NCI-H2227 treated with DMSO at 0.1 percent for 48 hours (cell line): ENCODE measurements around the gene CALHM1.
"Not testable (repeated sequence)": the region's sequence is repeated elsewhere in the genome, so short reads cannot be mapped to it uniquely, and the experiment has no call there.

Source experiments
- DNase-seq: peaks from one replicate; lab custom pipeline; 2025; lab: John Stamatoyannopoulos, UW

CALHM1 gene, protein sequence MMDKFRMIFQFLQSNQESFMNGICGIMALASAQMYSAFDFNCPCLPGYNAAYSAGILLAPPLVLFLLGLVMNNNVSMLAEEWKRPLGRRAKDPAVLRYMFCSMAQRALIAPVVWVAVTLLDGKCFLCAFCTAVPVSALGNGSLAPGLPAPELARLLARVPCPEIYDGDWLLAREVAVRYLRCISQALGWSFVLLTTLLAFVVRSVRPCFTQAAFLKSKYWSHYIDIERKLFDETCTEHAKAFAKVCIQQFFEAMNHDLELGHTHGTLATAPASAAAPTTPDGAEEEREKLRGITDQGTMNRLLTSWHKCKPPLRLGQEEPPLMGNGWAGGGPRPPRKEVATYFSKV

GRCh38 chr10:103458720-103459119, at the start of gene CALHM1:
CALHM1 (minus strand) TSS chr10:103458900; CDS start chr10:103458751, 149 bp downstream.
- peak; percentile 4 for DNase-seq

- DNase-seq: no peak
These were observed 48.8 kb upstream of the CALHM1 start for GRCh38 chr10:103507235-103508191.

GRCh38 chr10:103506061-103506460, 47.4 kb upstream of the CALHM1 start:
- no peak for DNase-seq

DNA sequence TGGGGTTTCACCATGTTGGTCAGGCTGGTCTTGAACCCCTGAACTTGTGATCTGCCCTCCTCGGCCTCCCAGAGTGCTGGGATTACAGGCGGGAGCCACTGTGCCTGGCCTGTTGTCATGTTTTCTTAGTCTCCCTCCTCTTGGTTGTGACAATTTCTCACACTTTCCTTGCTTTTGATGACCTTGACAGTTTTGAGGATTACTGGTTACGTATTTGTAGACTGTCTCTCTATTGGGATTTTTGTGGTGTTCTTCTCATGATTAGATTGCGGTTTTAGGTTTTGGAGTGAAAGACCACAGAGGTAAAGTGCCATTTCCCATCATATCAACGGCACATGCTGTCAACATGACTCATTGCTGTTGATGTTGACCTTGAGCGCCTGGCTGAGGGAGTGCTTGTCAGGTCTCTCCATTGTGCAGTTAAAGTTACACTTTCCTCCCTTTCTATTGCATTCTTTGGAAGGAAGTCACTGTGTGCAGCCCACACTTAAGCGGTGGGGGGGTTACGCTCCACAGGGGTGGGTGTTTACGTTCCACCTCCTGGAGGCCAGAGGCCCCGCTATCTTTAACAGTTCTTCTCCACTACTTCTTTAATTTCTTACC, 45.6 kb upstream of the CALHM1 start:
- peak; percentile 17 for DNase-seq

- not testable (repeated sequence) for DNase-seq
These were observed 45.1 kb upstream of the CALHM1 start for GRCh38 chr10:103503777-103504176.

DNA sequence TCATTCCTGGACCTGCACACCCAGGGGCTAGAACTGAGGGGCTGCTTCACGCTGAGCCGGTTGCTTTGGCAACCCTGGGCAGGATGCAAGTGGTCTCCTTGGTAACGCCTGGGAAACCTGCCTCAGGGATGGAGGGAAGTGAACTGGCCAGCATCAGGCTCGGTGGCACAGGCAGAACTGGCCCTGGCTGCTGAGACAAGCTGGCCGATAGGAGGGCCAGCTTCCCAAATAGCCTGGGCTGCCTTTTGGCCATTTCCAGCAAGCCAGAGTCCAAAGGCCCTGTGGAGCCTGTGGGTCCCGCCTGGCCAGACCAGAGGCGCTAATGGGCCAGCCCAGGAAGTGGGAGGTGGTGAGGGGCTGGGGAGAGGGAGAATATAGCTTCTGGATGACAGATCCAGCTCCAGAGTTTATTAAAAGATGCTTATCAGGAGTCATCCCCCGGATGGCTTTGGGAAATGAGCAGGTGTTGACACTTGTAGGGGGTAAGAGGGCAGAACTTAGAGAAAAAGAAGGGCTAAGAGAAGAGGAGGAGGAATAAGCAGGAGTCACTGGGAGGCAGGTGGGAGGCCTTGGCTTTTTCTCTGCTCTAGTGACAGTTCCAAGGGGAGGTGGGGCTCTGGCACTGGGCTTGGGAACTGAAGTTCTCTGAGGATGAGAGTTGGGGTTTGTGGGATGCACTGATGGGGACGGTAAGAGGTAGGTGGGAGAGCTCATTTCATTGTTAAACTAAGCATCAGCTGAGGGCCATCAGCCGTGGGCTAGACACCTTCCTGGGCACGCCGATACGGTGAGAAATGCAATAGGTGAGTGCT, 44.4 kb upstream of the CALHM1 start:
- DNase-seq: peak; percentile 15

- DNase-seq: no peak
These were observed 42.5 kb upstream of the CALHM1 start for GRCh38 chr10:103501186-103501585.

DNA sequence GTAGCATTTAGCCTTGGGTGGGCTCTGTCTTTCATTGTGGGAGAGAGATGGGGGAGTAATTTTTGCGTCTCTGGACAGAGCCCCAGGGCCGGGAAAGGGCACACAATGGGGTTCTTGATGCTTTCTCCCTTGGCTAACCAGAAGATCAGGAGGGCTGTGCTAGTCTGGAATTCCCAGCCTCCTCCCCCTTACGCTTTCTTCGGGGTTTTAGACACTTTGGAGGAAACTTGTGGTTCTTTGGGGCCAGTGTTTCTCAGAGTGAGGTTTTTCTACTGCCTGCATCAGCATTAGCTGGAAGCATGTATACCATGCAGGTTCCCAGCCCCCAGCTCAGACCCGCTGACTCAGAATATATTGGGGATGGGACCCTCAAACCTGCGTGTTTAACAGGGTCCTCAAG, 41.8 kb upstream of the CALHM1 start:
- no peak for DNase-seq

- no peak for DNase-seq
These were observed 41.2 kb upstream of the CALHM1 start for GRCh38 chr10:103499881-103500280.

- DNase-seq: no peak
These were observed 40.4 kb upstream of the CALHM1 start for GRCh38 chr10:103498936-103499638.

DNA sequence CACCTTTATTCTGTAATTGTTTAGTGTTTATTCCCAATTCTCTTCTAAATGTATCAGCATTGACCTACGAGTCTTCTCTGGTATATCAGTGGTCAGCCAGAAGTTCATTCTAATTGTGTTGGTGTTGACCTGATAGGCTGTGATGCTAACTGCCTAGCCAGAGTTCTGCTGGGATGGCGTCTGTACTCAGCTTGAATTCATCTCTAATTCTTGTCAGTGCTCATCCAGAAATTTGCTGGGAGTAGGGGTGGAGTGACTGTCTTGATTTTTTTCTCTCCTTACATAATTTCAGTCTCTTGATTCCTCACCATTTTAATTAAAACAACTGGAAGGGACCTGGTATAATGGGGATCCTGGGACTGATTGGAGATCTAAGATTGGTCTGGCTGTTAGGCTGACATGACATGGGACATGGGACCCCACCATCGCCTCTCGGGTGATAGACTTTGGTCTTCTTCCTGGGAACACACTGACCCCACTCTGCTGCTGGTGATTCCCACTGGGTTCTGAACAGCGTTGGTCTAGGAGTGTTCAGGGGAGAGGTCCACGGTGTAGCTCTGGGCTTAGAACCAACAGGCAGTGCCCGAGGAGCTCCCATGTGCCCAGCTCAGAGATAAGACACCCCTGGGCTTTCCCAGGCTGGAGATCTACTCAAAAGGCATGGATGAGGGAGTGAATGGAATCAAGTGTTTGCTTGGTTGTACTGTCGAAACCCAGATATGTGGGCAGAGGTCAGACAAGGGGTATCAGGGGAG, 38.6 kb upstream of the CALHM1 start:
- DNase-seq: no peak

GRCh38 chr10:103495321-103495720, 36.6 kb upstream of the CALHM1 start:
- no peak for DNase-seq

DNA sequence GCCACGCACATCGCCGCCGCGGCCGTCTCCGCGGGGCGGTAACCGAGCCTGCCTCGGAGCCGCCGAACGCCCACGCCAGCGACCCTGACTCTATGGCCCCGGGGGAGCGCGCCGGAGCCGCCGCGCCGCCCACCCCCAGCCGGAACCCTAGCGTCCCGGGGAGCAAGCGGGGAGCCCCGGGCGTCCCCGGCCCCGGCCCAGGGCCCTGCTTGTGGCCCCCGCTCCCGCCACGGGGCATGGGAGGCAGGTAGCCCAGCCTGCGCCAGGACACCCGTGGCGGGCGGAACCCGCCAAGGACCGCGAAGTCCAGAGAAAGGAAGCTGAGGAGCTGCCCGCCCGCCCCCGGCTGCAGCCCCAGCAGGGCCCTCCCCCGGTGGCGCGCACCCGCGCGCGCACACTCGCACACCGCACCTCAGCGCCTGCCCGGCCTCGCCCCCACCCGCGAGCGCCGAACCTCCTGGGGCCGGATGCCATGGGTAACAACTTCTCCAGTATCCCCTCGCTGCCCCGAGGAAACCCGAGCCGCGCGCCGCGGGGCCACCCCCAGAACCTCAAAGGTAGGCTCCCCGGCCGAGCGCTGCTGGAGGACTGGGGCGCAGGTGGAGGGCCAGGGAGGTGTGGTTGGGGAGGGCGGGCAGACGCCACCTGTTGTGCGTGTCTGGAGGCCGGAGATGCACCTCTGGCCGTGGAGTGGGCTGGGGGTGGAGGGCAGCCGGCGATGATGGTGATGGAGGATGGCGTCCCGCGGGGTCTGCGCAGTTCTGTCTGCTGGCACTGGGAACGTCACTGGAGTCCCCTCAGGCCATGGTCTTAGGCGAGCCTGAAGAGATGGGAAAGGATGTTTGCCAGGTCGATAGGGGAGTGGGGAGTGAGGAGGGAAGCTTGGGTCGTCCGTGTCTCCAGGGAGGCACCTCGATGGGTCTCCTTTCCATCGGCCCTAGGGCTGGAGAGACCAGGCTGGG, 35.5 kb upstream of the CALHM1 start:
- no peak for DNase-seq

GRCh38 chr10:103493362-103493915, 34.7 kb upstream of the CALHM1 start, which contains the start of gene NEURL1:
NEURL1 (plus strand) TSS chr10:103493705; CDS start chr10:103494388, 683 bp downstream.
- DNase-seq: peak; percentile 2

DNA sequence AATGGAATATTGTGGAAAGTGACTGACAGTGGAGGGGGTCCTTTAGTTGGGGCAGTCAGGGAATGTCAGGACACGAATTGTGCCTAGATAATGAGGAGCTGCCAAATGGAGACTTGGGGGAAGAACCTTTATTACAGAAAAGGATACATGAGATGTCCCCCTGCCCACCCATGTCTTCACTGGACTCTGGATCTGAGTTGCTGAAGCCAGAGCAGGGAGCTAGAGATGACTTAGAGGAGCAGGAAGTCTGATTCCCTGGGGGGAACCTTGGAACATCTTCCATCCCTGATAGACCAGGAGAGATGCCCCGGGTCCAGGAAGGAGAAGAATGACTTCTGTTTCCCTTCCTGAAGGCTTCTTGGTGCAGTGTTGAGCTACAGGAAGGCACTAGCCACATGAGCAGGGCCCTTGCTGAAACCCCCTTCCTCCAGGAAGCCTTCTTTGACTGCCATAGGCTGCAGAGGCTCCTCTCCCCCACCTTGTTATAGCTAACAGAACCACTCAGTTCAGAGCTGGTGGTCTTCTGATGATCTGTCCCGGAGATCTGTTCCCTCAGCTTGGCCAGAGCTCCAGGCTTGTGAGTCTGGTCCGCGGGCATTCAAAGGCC, 34.1 kb upstream of the CALHM1 start:
- no peak for DNase-seq

DNA sequence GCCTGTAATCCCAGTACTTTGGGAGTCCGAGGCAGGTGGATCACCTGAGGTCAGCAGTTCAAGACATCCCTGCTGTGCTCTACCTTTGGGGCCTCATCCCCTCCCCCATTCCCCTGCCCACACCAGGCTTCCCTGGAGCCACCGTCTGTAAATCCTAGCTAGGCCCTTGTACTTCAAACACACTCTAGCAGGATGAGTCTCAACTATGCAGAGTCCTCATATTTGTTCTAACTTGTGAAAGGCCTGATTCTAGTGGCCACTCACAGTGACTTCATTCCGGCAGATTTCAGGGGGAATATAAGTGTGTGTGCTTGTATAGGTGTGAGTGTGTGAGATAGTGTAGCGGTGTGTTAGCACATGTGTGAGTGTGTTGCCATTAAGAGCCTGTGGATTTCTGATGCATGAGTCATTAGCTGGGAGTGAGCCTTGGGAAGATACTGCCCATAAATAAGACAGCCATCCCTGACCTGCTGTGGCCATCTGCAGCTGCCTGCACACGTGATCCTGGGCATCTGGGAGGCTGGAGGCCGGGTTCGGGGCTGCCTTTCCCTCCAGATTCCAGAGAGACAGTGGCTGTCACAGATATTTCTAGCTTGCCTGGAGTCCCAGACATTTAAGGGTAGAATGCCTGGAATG, 33.1 kb upstream of the CALHM1 start:
- peak; percentile 45 for DNase-seq

GRCh38 chr10:103490986-103491314, 32.2 kb upstream of the CALHM1 start:
- no peak for DNase-seq

- DNase-seq: no peak
These were observed 28.7 kb upstream of the CALHM1 start for GRCh38 chr10:103487410-103487708.
